ENCODE results near the gene EFNB3. TPM values are rescaled to one million over a fixed set of nuclear protein-coding genes. Genes with fewer than 3 reads are reported as not detected.

Gene EFNB3, protein sequence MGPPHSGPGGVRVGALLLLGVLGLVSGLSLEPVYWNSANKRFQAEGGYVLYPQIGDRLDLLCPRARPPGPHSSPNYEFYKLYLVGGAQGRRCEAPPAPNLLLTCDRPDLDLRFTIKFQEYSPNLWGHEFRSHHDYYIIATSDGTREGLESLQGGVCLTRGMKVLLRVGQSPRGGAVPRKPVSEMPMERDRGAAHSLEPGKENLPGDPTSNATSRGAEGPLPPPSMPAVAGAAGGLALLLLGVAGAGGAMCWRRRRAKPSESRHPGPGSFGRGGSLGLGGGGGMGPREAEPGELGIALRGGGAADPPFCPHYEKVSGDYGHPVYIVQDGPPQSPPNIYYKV
- polyA plus RNA-seq (2012; rRNA removed), result 26.1 and 32.4 TPM in 2 replicates
- 21.0 and 25.2 TPM in 2 replicates for polyA plus RNA-seq (2012; cell fraction: cytosol; rRNA removed)
- 35.5 and 47.9 TPM in 2 replicates for polyA plus RNA-seq (2012; cell fraction: nucleus; rRNA removed)

DNA sequence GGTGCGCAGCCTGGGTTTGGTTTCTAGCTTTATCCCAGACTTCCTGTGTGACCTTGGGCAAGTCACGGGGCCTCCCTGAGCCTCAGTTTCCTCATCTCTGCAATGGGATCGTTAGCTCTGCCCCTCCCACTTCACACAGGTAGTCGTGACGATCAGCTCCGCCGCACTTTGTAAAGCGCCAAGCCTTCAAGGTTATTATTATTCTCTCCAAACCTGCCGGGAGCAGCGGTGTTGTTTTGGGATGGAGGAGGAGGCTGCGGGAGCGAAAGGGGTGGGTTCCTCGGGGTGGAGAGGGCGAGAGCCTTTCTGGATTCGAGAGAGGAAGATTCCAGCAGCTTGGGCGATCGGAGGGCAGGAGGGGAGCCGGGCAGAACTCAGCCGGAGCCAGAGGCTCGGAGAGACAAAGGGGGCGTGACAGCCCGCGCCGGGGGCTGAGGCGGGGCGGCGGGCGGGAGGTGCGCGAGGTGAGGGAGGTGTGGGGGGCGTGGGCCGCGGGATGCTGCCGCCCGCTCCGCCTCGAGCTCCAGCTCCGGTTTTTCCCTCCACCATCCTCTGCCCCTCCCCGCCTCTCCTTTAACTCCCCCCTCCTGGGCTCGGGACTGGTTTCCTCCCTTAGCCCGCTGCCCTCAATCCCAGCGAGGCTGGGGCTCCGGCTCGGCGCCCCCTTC, at the start of gene EFNB3:
Gene EFNB3, plus strand, starts transcription at position 602 of the 668 bp plus-strand sequence. CDS start 397 bp downstream, outside the sequence.
- no peaks in the 10 kb centered on the region for H3K79me2 ChIP-seq (ENCODE audit: insufficient read depth)
- H4K20me1 ChIP-seq (ENCODE audit: insufficient read depth), result no peaks in the 10 kb centered on the region
- peak within 1 kb of the TSS; percentile 100 for H3K4me2 ChIP-seq
- peak; percentile 93 for DNase-seq
- H3F3A ChIP-seq (replicated peaks; ENCODE audit: insufficient read depth), result no peaks in the 10 kb centered on the region
- peak within 1 kb of the TSS; percentile 47 to 86; a peak in 3 of 4 replicates for H3K27ac ChIP-seq (ENCODE audit: low read depth in 2 of 2, low read length in 1 of 2)
- WGBS (ENCODE audit: low lambda C conversion rate), result 5% methylated on average over 31 of the region's 45 CpGs
- H3K9ac ChIP-seq, result peak within 1 kb of the TSS; percentile 75
- no peaks in the 10 kb centered on the region for H3K9me3 ChIP-seq
- peak; percentile 53 for TF ChIP-seq CHD2 (IDR thresholded peaks at IDR 0.05; ENCODE audit: low read length, partially characterized antibody)
- TF ChIP-seq GATA2 (CRISPR knock-in tag; IDR thresholded peaks at IDR 0.05), result no peak
- TF ChIP-seq RCOR1 (IDR thresholded peaks at IDR 0.05; ENCODE audit: low read length), result 0 out of 2 replicates have a peak, but pooled peaks have one; percentile 8
- TF ChIP-seq, protein P1, sequence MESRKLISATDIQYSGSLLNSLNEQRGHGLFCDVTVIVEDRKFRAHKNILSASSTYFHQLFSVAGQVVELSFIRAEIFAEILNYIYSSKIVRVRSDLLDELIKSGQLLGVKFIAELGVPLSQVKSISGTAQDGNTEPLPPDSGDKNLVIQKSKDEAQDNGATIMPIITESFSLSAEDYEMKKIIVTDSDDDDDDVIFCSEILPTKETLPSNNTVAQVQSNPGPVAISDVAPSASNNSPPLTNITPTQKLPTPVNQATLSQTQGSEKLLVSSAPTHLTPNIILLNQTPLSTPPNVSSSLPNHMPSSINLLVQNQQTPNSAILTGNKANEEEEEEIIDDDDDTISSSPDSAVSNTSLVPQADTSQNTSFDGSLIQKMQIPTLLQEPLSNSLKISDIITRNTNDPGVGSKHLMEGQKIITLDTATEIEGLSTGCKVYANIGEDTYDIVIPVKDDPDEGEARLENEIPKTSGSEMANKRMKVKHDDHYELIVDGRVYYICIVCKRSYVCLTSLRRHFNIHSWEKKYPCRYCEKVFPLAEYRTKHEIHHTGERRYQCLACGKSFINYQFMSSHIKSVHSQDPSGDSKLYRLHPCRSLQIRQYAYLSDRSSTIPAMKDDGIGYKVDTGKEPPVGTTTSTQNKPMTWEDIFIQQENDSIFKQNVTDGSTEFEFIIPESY (IDR thresholded peaks at IDR 0.05; ENCODE audit: borderline replicate concordance, low read depth), result no peak
- peak; percentile 52; the same call in 1 of the 2 replicates for TF ChIP-seq TAF1 (IDR thresholded peaks at IDR 0.05; ENCODE audit: borderline replicate concordance, low read depth, low read length)
- TF ChIP-seq, protein P2, sequence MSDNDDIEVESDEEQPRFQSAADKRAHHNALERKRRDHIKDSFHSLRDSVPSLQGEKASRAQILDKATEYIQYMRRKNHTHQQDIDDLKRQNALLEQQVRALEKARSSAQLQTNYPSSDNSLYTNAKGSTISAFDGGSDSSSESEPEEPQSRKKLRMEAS (IDR thresholded peaks at IDR 0.05; ENCODE audit: low read depth), result peak; percentile 21; the same call in 1 of the 2 replicates
- no peak for TF ChIP-seq NFIC (IDR thresholded peaks at IDR 0.05; ENCODE audit: borderline replicate concordance)
- peak; percentile 62; the same call in 1 of the 2 replicates for TF ChIP-seq MXI1 (IDR thresholded peaks at IDR 0.05; ENCODE audit: low read depth, low read length)
- TF ChIP-seq, protein P3, sequence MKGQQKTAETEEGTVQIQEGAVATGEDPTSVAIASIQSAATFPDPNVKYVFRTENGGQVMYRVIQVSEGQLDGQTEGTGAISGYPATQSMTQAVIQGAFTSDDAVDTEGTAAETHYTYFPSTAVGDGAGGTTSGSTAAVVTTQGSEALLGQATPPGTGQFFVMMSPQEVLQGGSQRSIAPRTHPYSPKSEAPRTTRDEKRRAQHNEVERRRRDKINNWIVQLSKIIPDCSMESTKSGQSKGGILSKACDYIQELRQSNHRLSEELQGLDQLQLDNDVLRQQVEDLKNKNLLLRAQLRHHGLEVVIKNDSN (IDR thresholded peaks at IDR 0.05; ENCODE audit: borderline replicate concordance, low read depth), result no peak
- TF ChIP-seq RAD21 (IDR thresholded peaks at IDR 0.05; ENCODE audit: low read length), result 0 out of 2 replicates have a peak, but pooled peaks have one; percentile 17
- TF ChIP-seq SMC3 (IDR thresholded peaks at IDR 0.05; ENCODE audit: low read depth, low read length), result no peak
- TF ChIP-seq JUND (IDR thresholded peaks at IDR 0.05), result peak; percentile 19; the same call in 1 of the 2 replicates
- H3K36me3 ChIP-seq (replicated peaks in 1 of 2; ENCODE audit: control insufficient read depth in 1 of 2, insufficient read depth in 2 of 2, low read length in 1 of 2), result peaks cover 0 to 3% of the 10 kb centered on the region in 2 experiments
- ChIA-PET CTCF (interaction anchor here (1.0 to 8.4 kb wide), 9 partner anchors 9 to 337 kb away, joined by 3 to 85 read pairs (median 4); partner anchors contain the start of genes DNAH2, TP53 and WRAP53), POLR2A (interaction anchor here (1.0 to 6.6 kb wide), 6 partner anchors 9 to 140 kb away, joined by 3 to 53 read pairs (median 5); partner anchors contain the start of genes DNAH2, MPDU1, SAT2 and TP53)
- no peaks in the 10 kb centered on the region for H3K9me2 ChIP-seq
- peak within 1 kb of the TSS; percentile 75 to 80 for H3K4me3 ChIP-seq (ENCODE audit: low read depth in 2 of 2, low read length in 1 of 2)
- no peaks in the 10 kb centered on the region for H3K27me3 ChIP-seq (ENCODE audit: insufficient read depth)
- peak within 1 kb of the TSS; percentile 92 for H2AFZ ChIP-seq (ENCODE audit: low read depth)
- H3K4me1 ChIP-seq (ENCODE audit: control insufficient read depth in 1 of 2, insufficient read depth in 2 of 2, low read depth in 1 of 2, low read length in 1 of 2), result peaks cover 9 to 35% of the 10 kb centered on the region in 2 experiments

All from SK-N-SH (cell line).